GM18520 (cell line): Measurements from ENCODE around the gene VAPB.

ENCODE experiments used
- ATAC-seq: cut with Tn5 transposase; IDR thresholded peaks from one replicate; pipeline ENCODE4 v1.9.1; 2021; ENCODE audit not compliant: unreplicated experiment

VAPB gene

GRCh38 chr20:58479726-58480440, 90.9 kb downstream of the VAPB start:
- ATAC-seq = no peak

DNA sequence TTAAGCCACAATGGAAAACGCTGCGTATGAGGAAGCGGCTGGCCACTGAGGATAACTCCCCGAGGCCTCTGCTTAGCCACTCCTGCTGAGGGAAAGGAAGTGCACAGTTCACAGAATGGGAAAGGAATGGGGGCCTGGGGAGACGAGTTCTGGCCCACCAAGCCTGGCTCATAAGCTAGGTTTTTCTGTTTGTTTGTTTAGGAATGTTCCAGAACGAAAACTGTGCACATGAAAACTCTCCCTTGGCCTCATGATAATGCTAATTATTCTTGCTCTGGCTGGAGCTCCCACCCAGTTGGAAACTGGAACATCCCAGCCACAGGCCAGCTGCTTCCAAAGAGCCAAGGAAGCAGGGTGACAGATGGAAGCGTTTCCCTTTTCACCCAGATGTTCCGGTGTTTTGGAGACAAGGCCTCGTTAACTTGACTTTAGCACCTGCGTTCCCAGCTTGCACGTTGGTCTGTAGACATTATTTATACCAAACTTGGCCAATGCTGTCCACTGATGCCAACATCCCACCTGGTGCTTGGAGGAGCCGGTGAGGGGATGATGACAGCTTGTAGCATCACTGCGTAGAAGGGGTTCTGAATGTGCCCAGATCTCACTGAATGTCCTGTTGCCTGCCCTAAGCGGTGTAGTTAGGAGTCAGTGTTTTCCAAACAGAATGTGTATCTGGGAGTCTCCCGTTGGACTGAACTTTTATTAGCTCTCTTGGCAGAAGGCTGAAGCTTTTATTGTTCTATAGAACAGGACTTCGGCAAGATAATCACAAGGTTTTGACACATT, 91.7 kb downstream of the VAPB start:
- no peak for ATAC-seq

DNA sequence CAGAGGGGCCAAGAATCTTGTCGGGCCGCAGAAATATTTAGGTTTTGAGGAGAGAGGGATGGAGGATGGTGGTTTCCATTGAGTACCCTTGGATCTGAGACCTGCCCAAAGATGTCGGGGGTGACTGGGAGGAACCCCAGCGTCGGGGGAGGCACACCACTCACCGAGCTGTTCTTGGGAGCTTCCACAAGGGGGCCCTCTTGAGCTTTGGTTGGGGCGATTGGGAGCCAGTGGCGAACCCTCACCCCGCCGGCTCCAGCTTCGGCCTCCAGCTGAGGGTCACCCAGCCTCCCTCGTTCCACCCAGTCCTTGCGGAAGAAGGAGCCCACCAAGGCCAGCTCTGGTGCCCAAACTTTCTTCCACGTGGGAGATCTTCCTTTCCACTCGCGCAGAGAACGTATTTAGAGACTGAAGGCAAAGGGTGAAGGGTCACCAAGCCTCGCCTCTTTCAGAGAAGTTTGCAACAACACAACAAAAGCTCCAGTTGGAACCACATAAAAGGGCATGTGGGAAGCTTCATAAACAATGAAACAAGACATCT, 92.5 kb downstream of the VAPB start:
- no peak for ATAC-seq

DNA sequence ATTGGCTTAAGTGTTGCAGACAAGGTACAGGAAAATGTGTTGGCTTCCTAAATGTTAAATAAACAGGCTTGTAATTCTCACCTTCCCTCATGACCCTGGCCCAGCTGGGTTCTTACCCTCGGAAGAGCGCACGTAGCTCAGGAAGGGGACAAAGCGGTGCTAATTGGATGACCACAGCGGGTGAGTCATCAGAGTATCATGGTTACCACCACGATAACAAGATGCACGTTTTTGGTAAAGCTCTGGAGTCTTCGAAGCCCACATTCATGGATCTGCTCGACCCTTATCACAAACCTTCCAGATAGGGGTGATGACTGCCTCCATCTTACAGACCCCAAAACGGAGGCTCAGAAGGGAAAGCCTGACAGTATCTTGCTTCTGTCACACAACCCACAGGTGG, 93.4 kb downstream of the VAPB start:
- no peak for ATAC-seq

- ATAC-seq = no peak
Observed at GRCh38 chr20:58483051-58483450, 94.0 kb downstream of the VAPB start.

- no peak for ATAC-seq
Observed at GRCh38 chr20:58483470-58483869, 94.4 kb downstream of the VAPB start.

DNA sequence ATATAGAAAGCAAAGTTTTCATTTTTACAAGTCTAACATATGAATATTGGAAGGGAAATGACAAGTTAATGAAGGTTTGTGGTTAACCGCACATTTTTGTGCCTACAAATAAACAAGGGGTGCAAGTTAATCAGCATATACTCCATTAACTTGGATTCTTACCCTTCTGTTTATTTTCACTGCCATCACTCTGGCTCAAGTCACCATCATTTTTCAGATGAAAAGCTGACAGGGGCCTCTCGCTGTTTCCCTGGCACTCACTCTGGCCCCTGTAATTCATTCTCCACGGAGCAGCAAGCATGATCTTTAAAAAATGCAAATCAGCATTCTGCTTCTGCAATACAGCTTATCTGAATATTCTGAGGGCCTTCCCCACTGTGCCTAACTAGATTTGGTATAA, 96.4 kb downstream of the VAPB start:
- no peak for ATAC-seq

GRCh38 chr20:58486207-58486606, 97.2 kb downstream of the VAPB start:
- no peak for ATAC-seq

DNA sequence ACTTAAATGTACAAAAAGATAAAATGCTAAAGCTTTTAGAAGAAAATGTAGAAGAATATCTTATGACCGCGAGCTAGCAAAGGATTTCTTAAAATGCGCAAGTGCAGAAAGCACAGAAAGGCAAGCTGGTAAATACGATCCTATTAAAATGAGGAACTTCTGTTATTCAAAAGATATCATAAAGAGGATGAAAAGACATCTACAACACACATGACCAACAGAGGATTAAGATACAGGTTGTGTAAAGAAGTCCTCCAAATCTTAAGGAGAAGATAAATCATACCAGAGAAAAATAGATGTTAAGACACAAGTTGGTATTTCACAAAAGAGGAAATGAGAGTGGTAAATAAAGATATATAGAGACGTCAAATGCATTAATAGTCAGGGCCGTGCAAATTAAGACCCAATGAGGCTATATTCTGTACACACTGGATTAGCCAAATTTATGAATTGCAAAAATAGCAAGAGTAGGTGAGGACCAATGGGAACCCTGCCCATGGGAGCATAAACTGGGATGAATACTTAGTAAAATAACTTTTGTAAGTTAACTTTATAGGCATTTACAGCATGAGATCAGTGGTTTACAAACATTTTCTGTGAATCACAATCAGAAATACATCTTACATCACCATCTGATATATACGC, 103.2 kb downstream of the VAPB start:
- ATAC-seq = no peak

DNA sequence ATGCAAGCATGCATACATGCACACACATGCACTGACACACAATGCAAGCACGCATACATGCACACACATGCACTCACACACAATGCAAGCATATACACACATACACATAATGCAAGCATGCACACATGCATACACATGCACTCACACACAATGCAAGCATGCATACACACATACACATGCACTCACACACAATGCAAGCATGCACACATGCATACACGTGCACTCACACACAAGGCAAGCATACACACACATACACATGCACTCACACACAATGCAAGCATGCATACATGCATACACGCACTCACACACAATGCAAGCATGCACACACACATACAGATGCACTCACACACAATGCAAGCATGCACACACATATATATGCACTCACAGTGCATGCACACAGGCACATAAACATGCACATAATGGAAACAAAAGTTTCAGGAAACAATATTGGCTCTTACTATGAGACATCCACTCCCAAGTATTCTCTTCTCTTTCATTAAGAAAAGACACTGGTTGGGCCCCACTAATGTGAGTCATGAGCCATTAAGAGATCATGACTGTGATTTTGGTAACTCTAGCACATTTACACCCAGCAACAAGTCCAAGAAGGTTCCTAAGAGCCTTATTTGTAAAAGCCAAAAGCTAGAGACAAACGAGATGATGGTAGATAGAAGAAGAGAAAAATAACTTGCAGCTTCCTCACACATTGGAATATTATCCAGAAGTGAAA, 103.9 kb downstream of the VAPB start:
- no peak for ATAC-seq

- no peak for ATAC-seq
Observed at GRCh38 chr20:58494923-58495622, 106.0 kb downstream of the VAPB start.

GRCh38 chr20:58495623-58496428, 106.8 kb downstream of the VAPB start:
- no peak for ATAC-seq

DNA sequence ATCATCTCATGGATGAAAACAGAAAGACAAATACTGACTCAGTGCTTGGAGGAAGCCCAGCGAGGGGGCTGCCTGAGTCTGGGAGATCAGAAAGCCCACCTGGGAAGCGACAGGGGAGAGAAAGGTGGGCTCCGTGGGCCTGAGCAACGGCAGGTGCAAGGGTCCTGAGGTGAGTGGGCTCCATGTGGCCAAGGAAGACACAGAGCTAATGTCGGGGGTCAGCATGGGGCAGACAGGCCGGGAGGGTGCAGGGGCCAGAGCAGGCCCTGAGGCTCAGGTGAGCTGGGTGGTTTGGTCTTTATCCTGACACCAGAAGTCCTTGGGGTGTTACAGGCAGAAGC, 107.4 kb downstream of the VAPB start:
- no peak for ATAC-seq

GRCh38 chr20:58497076-58497641, 108.1 kb downstream of the VAPB start:
- no peak for ATAC-seq

DNA sequence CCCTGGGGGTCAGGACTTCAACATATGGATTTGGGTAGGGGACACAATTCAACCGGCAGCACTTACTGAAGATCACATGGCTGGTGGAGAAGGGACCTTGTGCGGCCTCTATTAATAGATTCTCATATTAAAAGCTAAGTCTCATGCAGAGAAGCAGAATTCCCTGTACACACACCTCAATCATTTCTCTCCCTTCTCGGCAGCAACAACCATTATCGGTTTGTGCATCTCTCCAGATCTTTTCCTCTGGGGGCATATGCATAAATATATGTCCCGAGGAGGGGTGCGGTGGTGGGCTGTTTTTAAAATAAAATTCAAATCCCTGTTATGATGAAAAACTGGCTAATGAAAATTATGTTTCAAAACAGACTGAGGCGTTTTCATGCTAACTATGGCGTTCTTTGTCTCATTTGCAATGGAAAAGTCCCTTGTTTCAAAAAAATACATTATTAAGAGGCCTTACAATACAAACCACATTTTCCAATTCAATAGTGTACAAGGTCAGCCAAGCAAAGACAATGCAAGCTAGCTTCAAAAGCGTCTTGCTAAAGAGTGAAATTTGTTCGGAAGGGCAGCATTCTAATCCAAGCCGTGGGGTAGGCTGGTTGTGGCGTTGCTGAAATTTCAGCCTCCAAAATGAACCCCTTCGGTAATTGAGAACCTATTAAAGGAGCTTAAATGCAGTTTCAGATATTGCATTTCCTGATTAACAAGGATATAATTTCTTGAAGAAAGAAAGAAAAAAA, 108.9 kb downstream of the VAPB start:
- no peak for ATAC-seq

DNA sequence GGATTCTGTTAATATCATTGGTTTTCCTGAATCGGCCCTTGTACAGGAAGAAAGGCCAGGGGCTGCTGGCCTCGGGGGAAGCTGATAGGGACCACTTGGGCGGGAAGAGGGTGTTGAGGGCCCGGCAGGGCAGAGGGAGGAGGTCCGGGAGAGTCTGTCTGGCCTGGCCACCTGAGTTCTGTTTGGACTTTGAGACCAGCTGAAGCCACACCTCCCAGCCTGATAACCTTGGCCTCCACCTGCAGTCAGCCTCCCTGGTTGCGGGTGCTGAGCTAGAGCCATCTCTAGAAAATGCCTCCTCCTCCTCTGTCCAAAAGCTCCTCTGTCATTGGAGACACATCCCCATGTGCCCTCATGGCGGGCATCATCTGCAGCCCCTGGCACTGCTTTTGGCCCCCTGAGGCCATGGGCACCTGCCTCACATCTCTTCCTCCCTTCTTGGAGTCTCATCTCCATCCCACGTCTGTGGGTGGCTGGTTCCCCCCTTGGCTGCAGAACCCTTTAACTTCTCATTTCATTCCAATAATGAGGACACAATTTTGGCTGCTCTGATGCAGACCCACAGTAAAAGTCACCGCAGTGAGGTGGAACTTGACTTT, 109.5 kb downstream of the VAPB start:
- ATAC-seq = no peak

- no peak for ATAC-seq
Observed at GRCh38 chr20:58500256-58500655, 111.2 kb downstream of the VAPB start.
